Measurements from ENCODE around the gene TM7SF2. TPM values are rescaled to one million over a fixed set of nuclear protein-coding genes. Genes with fewer than 3 reads are reported as not detected.

TM7SF2 gene
- total RNA-seq, 4 donors from 2014 or later = 7.1 to 25.2 (median 18.3) TPM

DNA sequence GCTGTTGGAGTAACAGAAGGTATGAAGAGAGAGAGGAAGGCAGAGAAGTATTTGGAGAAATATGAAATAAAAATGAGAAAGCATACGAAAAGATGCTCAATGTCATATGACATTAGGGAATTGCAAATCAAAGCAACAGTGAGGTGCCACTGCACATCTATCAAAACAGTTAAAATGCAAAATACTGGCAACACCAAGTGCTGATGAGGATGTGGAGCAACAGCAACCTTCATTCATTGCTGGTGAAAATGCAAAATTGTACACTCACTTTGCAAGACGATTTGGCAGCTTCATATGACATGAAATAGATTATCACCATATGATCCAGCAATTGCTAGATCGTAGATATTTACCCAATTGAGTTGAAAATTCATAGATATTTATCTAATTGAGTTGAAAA is 49.0 kb downstream of the TM7SF2 start:
- 73 to 77% methylated on average over 2 to 3 of the region's 3 CpGs for WGBS, 2 donors (ENCODE audit: low coverage in 1 of 2)
- Histone ChIP-seq H3K27ac (no peak overlapping the region), H3K4me3 (no peak overlapping the region), H3K4me1 (no peaks in the 10 kb centered on the region), H3K9me3 (no peaks in the 10 kb centered on the region), H3K36me3 (no peaks in the 10 kb centered on the region), H3K27me3 (no peaks in the 10 kb centered on the region)
- ATAC-seq = no peak
- TF ChIP-seq EP300 (IDR thresholded peaks at IDR 0.05) (no peak), POLR2AphosphoS5 (IDR thresholded peaks at IDR 0.05) (no peak)

- Histone ChIP-seq H3K36me3 (no peaks in the 10 kb centered on the region), H3K9me3 (no peaks in the 10 kb centered on the region), H3K4me1 (no peaks in the 10 kb centered on the region), H3K27me3 (peaks cover 12% of the 10 kb centered on the region), H3K4me3 (no peak overlapping the region), H3K27ac (no peak overlapping the region)
- WGBS, 2 donors (ENCODE audit: low coverage in 1 of 2) = 80 to 95% methylated on average over 1 to 2 of the region's 2 CpGs
- no peak for ATAC-seq
- TF ChIP-seq POLR2A (IDR thresholded peaks at IDR 0.05) = no peak
- no peak for TF ChIP-seq EP300 (IDR thresholded peaks at IDR 0.05)
- no peak for TF ChIP-seq CTCF (IDR thresholded peaks at IDR 0.05)
- no peak for TF ChIP-seq POLR2AphosphoS5 (IDR thresholded peaks at IDR 0.05)
These were observed 52.0 kb downstream of the TM7SF2 start for GRCh38 chr11:65163684-65164083.

Small RNA genes within 50 kb of the gene (small RNA-seq; reads per million reads assigned to genes)
- gene HIGD1AP10 (0 reads per million in 4 donors), gene PDCL2P2 (0 reads per million in 4 donors), gene RNU2-23P (0 to 0.09 (median 0) reads per million in 4 donors)

Other genes starting within 250 kb of the TM7SF2 start
- 100 to 1,000 TPM in 2 of 4 donors, 10 to 100 TPM in 2; 92.1 to 188 (median 101) TPM for gene EHD1, start 233.3 kb upstream of the TM7SF2 start, total RNA-seq
- gene ATG2A, start 194.7 kb upstream of the TM7SF2 start, total RNA-seq = 10 to 100 TPM; 18.8 to 27.2 (median 26.3) TPM
- 10 to 100 TPM; 20.3 to 41.2 (median 27.0) TPM for gene PPP2R5B, start 187.2 kb upstream of the TM7SF2 start, total RNA-seq
- gene GPHA2, start 176.0 kb upstream of the TM7SF2 start, total RNA-seq = not detected
- not detected for gene MAJIN, start 139.8 kb upstream of the TM7SF2 start, total RNA-seq
- 1 to 10 TPM; 1.5 to 3.4 (median 1.6) TPM for gene BATF2, start 114.9 kb upstream of the TM7SF2 start, total RNA-seq
- gene ARL2, start 97.7 kb upstream of the TM7SF2 start, total RNA-seq = 100 to 1,000 TPM; 158 to 220 (median 179) TPM
- 10 to 100 TPM; 23.6 to 42.5 (median 30.1) TPM for gene SNX15, start 84.4 kb upstream of the TM7SF2 start, total RNA-seq
- gene SAC3D1, start 70.7 kb upstream of the TM7SF2 start, total RNA-seq = 10 to 100 TPM in 3 of 4 donors, 1 to 10 TPM in 1; 4.7 to 13.6 (median 12.7) TPM
- 10 to 100 TPM; 21.8 to 38.5 (median 29.0) TPM for gene NAALADL1, start 53.3 kb upstream of the TM7SF2 start, total RNA-seq
- gene CDCA5, start 27.8 kb upstream of the TM7SF2 start, total RNA-seq = 1 to 10 TPM in 2 of 4 donors, under 1 TPM in 2; 0.78 to 1.7 (median 0.99) TPM
- gene ZFPL1, start 27.6 kb upstream of the TM7SF2 start, total RNA-seq = 10 to 100 TPM; 26.3 to 43.9 (median 33.3) TPM
- 100 to 1,000 TPM; 374 to 526 (median 407) TPM for gene VPS51, start 15.7 kb upstream of the TM7SF2 start, total RNA-seq
- gene ZNHIT2, start 5.8 kb downstream of the TM7SF2 start, total RNA-seq = 10 to 100 TPM; 13.6 to 19.1 (median 15.4) TPM
- 100 to 1,000 TPM; 464 to 971 (median 566) TPM for gene FAU, start 10.3 kb downstream of the TM7SF2 start, total RNA-seq
- 100 to 1,000 TPM in 1 of 4 donors, 10 to 100 TPM in 3; 83.9 to 114 (median 94.1) TPM for gene MRPL49, start 10.4 kb downstream of the TM7SF2 start, total RNA-seq
- 10 to 100 TPM; 19.0 to 38.7 (median 26.0) TPM for gene SYVN1, start 22.6 kb downstream of the TM7SF2 start, total RNA-seq
- not detected for gene SPDYC, start 58.4 kb downstream of the TM7SF2 start, total RNA-seq
- gene CAPN1, start 70.1 kb downstream of the TM7SF2 start, total RNA-seq = 100 to 1,000 TPM; 100 to 196 (median 156) TPM
- 10 to 100 TPM in 2 of 4 donors, 1 to 10 TPM in 2; 7.7 to 18.5 (median 13.2) TPM for gene POLA2, start 150.1 kb downstream of the TM7SF2 start, total RNA-seq
- gene CDC42EP2, start 203.0 kb downstream of the TM7SF2 start, total RNA-seq = 10 to 100 TPM; 26.3 to 63.4 (median 42.8) TPM
- gene DPF2, start 222.0 kb downstream of the TM7SF2 start, total RNA-seq = 10 to 100 TPM; 42.5 to 72.7 (median 62.1) TPM
- under 1 TPM in 2 of 4 donors, not detected in 2; 0.27 to 0.67 TPM for gene TIGD3, start 242.9 kb downstream of the TM7SF2 start, total RNA-seq

Data from gastroesophageal sphincter (tissue), 4 donors.